Psoas muscle (tissue), 8 donors: ENCODE measurements around the gene CYTH4. TPM values are rescaled to one million over a fixed set of nuclear protein-coding genes. Genes with fewer than 3 reads are reported as not detected.

Experiments
- ATAC-seq, 4 donors: fragments of 200-7000 bp; cut with Tn5 transposase; one replicate each; pipeline ENCODE4 v1.9.1; 2020; ENCODE audit warnings: moderate library complexity in 3 of 4, mild to moderate bottlenecking in 2 of 4
- DNase-seq, 2 donors: peaks; one replicate each; pipeline ENCODE4 v3.0.0-alpha.2; 2020
- H3K27ac ChIP-seq: fragments of 200-600 bp; one replicate; pipeline ENCODE4 v1.8.0; 2022
- H3K27me3 ChIP-seq, 3 donors: fragments of 200-600 bp in 1 of 3; one replicate each; pipeline versions ENCODE4 v1.6.1 to v1.8.0; 2013 to 2022; ENCODE audit warnings: low read length in 2 of 3, mild to moderate bottlenecking in 2 of 3, moderate library complexity in 1 of 3; ENCODE audit not compliant: insufficient read depth in 3 of 3
- H3K36me3 ChIP-seq, 2 donors: fragments of 200-600 bp in 1 of 2; one replicate each; pipeline versions ENCODE4 v1.6.1 to v1.8.0; 2013 to 2022; ENCODE audit warnings: low read depth in 1 of 2, mild to moderate bottlenecking in 1 of 2, moderate library complexity in 1 of 2; ENCODE audit not compliant: insufficient read depth in 1 of 2
- H3K4me1 ChIP-seq: fragments of 200-600 bp; one replicate; pipeline ENCODE4 v1.8.0; 2022
- H3K4me3 ChIP-seq: fragments of 200-600 bp; one replicate; pipeline ENCODE4 v1.8.0; 2022; ENCODE audit warnings: mild to moderate bottlenecking
- H3K9me3 ChIP-seq: fragments of 200-600 bp; one replicate; pipeline ENCODE4 v1.8.0; 2022
- CTCF ChIP-seq: fragments of 200-600 bp; IDR thresholded peaks from one replicate; pipeline ENCODE4 v1.8.0; 2022; ENCODE audit warnings: antibody characterized with exemption
- WGBS, 3 donors: extraction: QIAGEN DNeasy Blood & Tissue Kit; methylation state at CpG; one replicate each; pipeline versions ENCODE4 v1.1.6 to v1.1.7; 2013; 5-methylcytosine and 5-hydroxymethylcytosine counted together
- intact Hi-C, 2 donors: fragments of 100-400 bp; cut with DNase I; formaldehyde crosslinking; loops; one replicate each; pipeline versions ENCODE4 v1.11.0 to v1.14.2; 2022
- polyA plus RNA-seq, 3 donors: library from polyadenylated mRNA; stranded (reverse); fragments of 200-250 nt; gene quantifications; one replicate each; pipeline ENCODE4 v1.2.3, GENCODE V29; 2013
- total RNA-seq, 4 donors: library from RNA; stranded (reverse); fragmentation: NEBNext Ultra II Directional in 2 of 4; extraction: Animal tissue kit (Norgen Biotek cat#: 25700) in 2 of 4; gene quantifications; one replicate each; pipeline versions ENCODE4 v1.2.1 to v1.2.4, GENCODE V29; 2021 to 2023
- donor health status: healthy with polysubstance abuse.
- donor health status: DM: no; HTN: no; CAD: no; lungs with moderate emphysema.
- donor health status: Bipolar disorder and iron deficiency.
- donor health status: healthy.
- donor health status: DM: yes; HTN: yes; CAD: no.
- donor health status: DM: no; HTN: no; CAD: no.
- donor health status: DM: no; HTN: no; CAD: no.
- donor health status: DM: yes; HTN: yes; CAD: no.

The CYTH4 gene
- total and polyA plus RNA-seq, 7 donors: 0.63 to 8.5 (median 3.0) TPM

GRCh38 chr22:37269936-37270678, 12.2 kb upstream of the CYTH4 start:
- no peak for TF ChIP-seq CTCF
- Histone ChIP-seq H3K27ac (no peak overlapping the region), H3K4me3 (no peak overlapping the region), H3K4me1 (no peaks in the 10 kb centered on the region), H3K9me3 (no peaks in the 10 kb centered on the region), H3K36me3 (no peaks in the 10 kb centered on the region), H3K27me3 (peaks cover 0 to 39% (median 10%) of the 10 kb centered on the region in 3 donors)
- 61 to 68% (median 68%) methylated on average over 8 of the region's 8 CpGs for WGBS, 3 donors
- intact Hi-C loops: no loop called here
- ATAC-seq: no peak
- DNase-seq: no peak

- peaks cover 0 to 41% (median 13%) of the 10 kb centered on the region in 3 donors for H3K27me3 ChIP-seq
- no peak overlapping the region for H3K4me3 ChIP-seq
- H3K36me3 ChIP-seq: no peaks in the 10 kb centered on the region
- DNase-seq: no peak
- no peak overlapping the region for H3K27ac ChIP-seq
- no peaks in the 10 kb centered on the region for H3K9me3 ChIP-seq
- no peak for TF ChIP-seq CTCF
- no peaks in the 10 kb centered on the region for H3K4me1 ChIP-seq
- WGBS, 3 donors: 66 to 72% (median 68%) methylated on average over 8 of the region's 8 CpGs
- intact Hi-C loops: no loop called here
- no peak for ATAC-seq
Measured at GRCh38 chr22:37270928-37271650, 11.2 kb upstream of the CYTH4 start.

- no peaks in the 10 kb centered on the region for H3K36me3 ChIP-seq
- H3K9me3 ChIP-seq: no peaks in the 10 kb centered on the region
- no peak for TF ChIP-seq CTCF
- no peaks in the 10 kb centered on the region for H3K4me1 ChIP-seq
- intact Hi-C loops: no loop called here
- no peak overlapping the region for H3K27ac ChIP-seq
- DNase-seq (no peak), ATAC-seq (no peak)
- H3K4me3 ChIP-seq: no peak overlapping the region
- whole genome bisulfite sequencing, 3 donors: 35 to 51% (median 42%) methylated on average over 17 of the region's 17 CpGs
- peaks cover 0 to 25% (median 13%) of the 10 kb centered on the region in 3 donors for H3K27me3 ChIP-seq
Measured at GRCh38 chr22:37273126-37273845, 9.0 kb upstream of the CYTH4 start.

GRCh38 chr22:37273846-37274225, 8.5 kb upstream of the CYTH4 start:
- intact Hi-C loops: loop anchor here in 1 of 2 donors (2.0 kb wide), 1 partner anchor 27 kb away; no protein-coding TSS in a partner anchor
- Histone ChIP-seq H3K4me1 (no peaks in the 10 kb centered on the region), H3K9me3 (no peaks in the 10 kb centered on the region), H3K27me3 (peaks cover 0 to 22% (median 13%) of the 10 kb centered on the region in 3 donors), H3K27ac (no peak overlapping the region), H3K4me3 (no peak overlapping the region), H3K36me3 (no peaks in the 10 kb centered on the region)
- no peak for DNase-seq
- no peak for TF ChIP-seq CTCF
- no peak for ATAC-seq
- 62 to 73% (median 66%) methylated on average over 8 of the region's 8 CpGs for WGBS, 3 donors
